Measurements from ENCODE around the gene OTOGL. TPM values are rescaled to one million over a fixed set of nuclear protein-coding genes. Genes with fewer than 3 reads are reported as not detected.

OTOGL gene
- total RNA-seq, 1 donor from 2014 or later = not detected

- intact Hi-C loops (cut with micrococcal nuclease) = no loop called here
These were observed 323.2 kb downstream of the OTOGL start for GRCh38 chr12:80422550-80422949.

Other genes starting within 250 kb of the OTOGL start
- 107 TPM in 2 replicates for gene PPP1R12A, start 164.4 kb upstream of the OTOGL start, total RNA-seq

Measured in T-helper 1 cell treated with Interleukin-12 subunit alpha and Interleukin-12 subunit beta and Interleukin-4 antibody, amounts not matched to agents 30 ng/mL and 1 ng/mL, for 36 hours (primary cell).